K562 (cell line): Measurements from ENCODE around the gene ENKUR. TPM values are rescaled to one million over a fixed set of nuclear protein-coding genes. Genes with fewer than 3 reads are reported as not detected.

Source experiments
- CBFA2T3 ChIP-seq: fragments of 450-650 bp; IDR thresholded peaks from 2 replicates; pipeline ENCODE4 v1.6.1; 2017
- SP1 ChIP-seq: sonication (generic); formaldehyde crosslinking; IDR thresholded peaks from 2 replicates; pipeline ENCODE4 v1.8.1; 2022; ENCODE audit warnings: mild to moderate bottlenecking, missing genetic modification reagents
- SRF ChIP-seq, 2 experiments: fragments of 250-450, 450-650 bp in 1 of 2; sonication (Bioruptor Pico) in 1 of 2; sonication (generic) in 1 of 2; formaldehyde crosslinking; IDR thresholded peaks; 2 replicates each; pipeline versions ENCODE4 v1.5.0 to v1.5.1; 2020 to 2022; ENCODE audit warnings: mild to moderate bottlenecking in 1 of 2, missing genetic modification reagents in 1 of 2
- ZFX ChIP-seq: sonication (generic); formaldehyde crosslinking; IDR thresholded peaks from 2 replicates; pipeline ENCODE4 v1.8.0; 2022; ENCODE audit warnings: mild to moderate bottlenecking, missing genetic modification reagents, moderate library complexity
- polyA plus RNA-seq, 8 experiments: library from polyadenylated mRNA; depleted of rRNA in 4 of 8; stranded (reverse) in 5 of 8; unstranded in 3 of 8; fragments of >200 nt; fragmentation: Nextera tagmentation in 2 of 8; fragmentation: Illumina TruSeq in 1 of 8; extraction: Ambion mirVana in 2 of 8; extraction: Trizol in 1 of 8; gene quantifications; 2 replicates each; pipeline versions ENCODE4 v1.2.1 to v1.2.3, GENCODE V29; 2011 to 2014; ENCODE audit warnings: inconsistent platforms in 1 of 8, missing spikeins in 1 of 8
- total RNA-seq, 7 experiments: library from RNA; depleted of rRNA in 6 of 7; stranded (reverse); fragments of >200 nt in 6 of 7; fragmentation: Illumina TruSeq in 2 of 7; extraction: Trizol in 2 of 7; gene quantifications; 2 replicates each; pipeline versions ENCODE4 v1.2.1 to v1.2.3, GENCODE V29; 2011 to 2021; ENCODE audit warnings: low replicate concordance in 1 of 7
- TF ChIP-seq, protein P1 (sequence below), 2 experiments: fragments of 450-650 bp; formaldehyde crosslinking in 1 of 2; IDR thresholded peaks; 2 replicates each; pipeline versions ENCODE4 v1.4.0 to v1.6.1; 2014 to 2020; ENCODE audit warnings: mild to moderate bottlenecking in 2 of 2, borderline replicate concordance in 1 of 2, low read depth in 1 of 2
- TF ChIP-seq, protein P2 (sequence below), 3 experiments: IDR thresholded peaks in 2 of 3; conservative IDR thresholded peaks in 1 of 3; 2 replicates each; pipeline ENCODE4 v1.5.1; 2011 to 2012; ENCODE audit warnings: low read length in 3 of 3, mild to moderate bottlenecking in 3 of 3, control low read depth in 2 of 3, improper control_type of control experiment in 1 of 3, inconsistent platforms in 1 of 3, low read depth in 1 of 3, mixed read lengths in 1 of 3, moderate library complexity in 1 of 3; ENCODE audit not compliant: insufficient read depth in 2 of 3
- TF ChIP-seq, protein P3 (sequence below): fragments of 250-450 bp; sonication (Bioruptor Pico); IDR thresholded peaks from 2 replicates; pipeline ENCODE4 v1.8.0; 2021; ENCODE audit warnings: moderate library complexity, mild to moderate bottlenecking, inconsistent platforms
- TF ChIP-seq, protein P4 (sequence below): sonication (generic); IDR thresholded peaks from 2 replicates; pipeline ENCODE4 v1.6.1; 2016
- TF ChIP-seq, protein P5 (sequence below), 2 experiments: fragments of 450-650 bp in 1 of 2; sonication (generic) in 1 of 2; formaldehyde crosslinking in 1 of 2; IDR thresholded peaks in 1 of 2; conservative IDR thresholded peaks in 1 of 2; 2 replicates each; pipeline versions ENCODE4 v1.6.1 to v1.8.1; 2016 to 2023; ENCODE audit warnings: mild to moderate bottlenecking in 2 of 2, moderate library complexity in 2 of 2, inconsistent platforms in 1 of 2, missing genetic modification reagents in 1 of 2
- TF ChIP-seq, protein P6 (sequence below): fragments of 450-650 bp; IDR thresholded peaks from 2 replicates; pipeline ENCODE4 v1.6.1; 2016; ENCODE audit warnings: mild to moderate bottlenecking

Gene ENKUR
- total and polyA plus RNA-seq, 9 of the 15 experiments (the other 6 are each of a cell fraction or from before 2014, with no cell fraction given), result 0.06 to 0.46 (median 0.20) TPM

DNA sequence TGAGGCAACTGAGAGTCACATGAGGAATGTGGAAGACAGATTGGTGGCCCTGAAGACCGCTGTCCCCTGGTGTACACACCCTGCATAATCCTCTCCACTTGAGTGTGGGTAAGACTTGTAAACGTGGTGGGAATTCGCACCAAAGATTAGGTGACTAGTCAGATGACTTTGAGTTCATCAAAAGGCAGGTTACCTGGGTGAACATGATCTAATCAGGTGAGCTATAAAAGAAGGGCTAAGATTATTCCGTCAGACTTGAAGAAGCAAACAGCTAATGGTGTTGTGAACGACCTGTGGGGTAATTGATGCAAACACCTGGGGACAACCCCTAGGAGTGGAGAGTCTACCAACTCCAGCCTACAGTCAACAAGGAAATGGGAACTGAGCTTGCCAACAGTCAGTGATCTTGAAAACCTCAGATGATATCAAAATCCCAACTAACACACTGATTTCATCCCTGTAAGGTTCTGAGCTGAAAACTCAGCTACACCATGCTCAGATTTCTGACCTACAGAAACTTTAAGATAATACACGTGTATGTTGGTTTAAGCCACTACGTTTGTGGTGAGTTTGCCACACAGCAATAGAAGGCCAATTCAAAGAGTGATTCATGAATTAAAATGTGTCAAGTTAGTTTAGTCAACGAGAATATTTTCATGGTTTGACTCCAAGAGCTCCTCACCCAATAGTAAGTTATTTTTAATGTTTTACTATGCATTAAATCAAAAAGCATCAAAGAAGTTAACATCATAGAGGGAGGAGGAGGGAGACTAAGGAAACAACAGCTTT is 80.3 kb downstream of the ENKUR start (continued):
- TF ChIP-seq, protein P1, sequence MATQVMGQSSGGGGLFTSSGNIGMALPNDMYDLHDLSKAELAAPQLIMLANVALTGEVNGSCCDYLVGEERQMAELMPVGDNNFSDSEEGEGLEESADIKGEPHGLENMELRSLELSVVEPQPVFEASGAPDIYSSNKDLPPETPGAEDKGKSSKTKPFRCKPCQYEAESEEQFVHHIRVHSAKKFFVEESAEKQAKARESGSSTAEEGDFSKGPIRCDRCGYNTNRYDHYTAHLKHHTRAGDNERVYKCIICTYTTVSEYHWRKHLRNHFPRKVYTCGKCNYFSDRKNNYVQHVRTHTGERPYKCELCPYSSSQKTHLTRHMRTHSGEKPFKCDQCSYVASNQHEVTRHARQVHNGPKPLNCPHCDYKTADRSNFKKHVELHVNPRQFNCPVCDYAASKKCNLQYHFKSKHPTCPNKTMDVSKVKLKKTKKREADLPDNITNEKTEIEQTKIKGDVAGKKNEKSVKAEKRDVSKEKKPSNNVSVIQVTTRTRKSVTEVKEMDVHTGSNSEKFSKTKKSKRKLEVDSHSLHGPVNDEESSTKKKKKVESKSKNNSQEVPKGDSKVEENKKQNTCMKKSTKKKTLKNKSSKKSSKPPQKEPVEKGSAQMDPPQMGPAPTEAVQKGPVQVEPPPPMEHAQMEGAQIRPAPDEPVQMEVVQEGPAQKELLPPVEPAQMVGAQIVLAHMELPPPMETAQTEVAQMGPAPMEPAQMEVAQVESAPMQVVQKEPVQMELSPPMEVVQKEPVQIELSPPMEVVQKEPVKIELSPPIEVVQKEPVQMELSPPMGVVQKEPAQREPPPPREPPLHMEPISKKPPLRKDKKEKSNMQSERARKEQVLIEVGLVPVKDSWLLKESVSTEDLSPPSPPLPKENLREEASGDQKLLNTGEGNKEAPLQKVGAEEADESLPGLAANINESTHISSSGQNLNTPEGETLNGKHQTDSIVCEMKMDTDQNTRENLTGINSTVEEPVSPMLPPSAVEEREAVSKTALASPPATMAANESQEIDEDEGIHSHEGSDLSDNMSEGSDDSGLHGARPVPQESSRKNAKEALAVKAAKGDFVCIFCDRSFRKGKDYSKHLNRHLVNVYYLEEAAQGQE (IDR thresholded peaks at IDR 0.05; ENCODE audit: borderline replicate concordance), result 0 out of 2 replicates have a peak, but pooled peaks have one; percentile 28
- TF ChIP-seq, protein P1 (CRISPR knock-in tag; IDR thresholded peaks at IDR 0.05; ENCODE audit: low read depth), result no peak
- TF ChIP-seq, protein P2, sequence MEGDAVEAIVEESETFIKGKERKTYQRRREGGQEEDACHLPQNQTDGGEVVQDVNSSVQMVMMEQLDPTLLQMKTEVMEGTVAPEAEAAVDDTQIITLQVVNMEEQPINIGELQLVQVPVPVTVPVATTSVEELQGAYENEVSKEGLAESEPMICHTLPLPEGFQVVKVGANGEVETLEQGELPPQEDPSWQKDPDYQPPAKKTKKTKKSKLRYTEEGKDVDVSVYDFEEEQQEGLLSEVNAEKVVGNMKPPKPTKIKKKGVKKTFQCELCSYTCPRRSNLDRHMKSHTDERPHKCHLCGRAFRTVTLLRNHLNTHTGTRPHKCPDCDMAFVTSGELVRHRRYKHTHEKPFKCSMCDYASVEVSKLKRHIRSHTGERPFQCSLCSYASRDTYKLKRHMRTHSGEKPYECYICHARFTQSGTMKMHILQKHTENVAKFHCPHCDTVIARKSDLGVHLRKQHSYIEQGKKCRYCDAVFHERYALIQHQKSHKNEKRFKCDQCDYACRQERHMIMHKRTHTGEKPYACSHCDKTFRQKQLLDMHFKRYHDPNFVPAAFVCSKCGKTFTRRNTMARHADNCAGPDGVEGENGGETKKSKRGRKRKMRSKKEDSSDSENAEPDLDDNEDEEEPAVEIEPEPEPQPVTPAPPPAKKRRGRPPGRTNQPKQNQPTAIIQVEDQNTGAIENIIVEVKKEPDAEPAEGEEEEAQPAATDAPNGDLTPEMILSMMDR (IDR thresholded peaks at IDR 0.05 in 2 of 3, conservative IDR thresholded peaks at IDR 0.05 in 1 of 3; ENCODE audit: insufficient read depth in 2 of 3, low read depth in 1 of 3, low read length in 3 of 3), result peak; percentile 5 to 36 (median 21); a peak in 2 of 6 replicates
- TF ChIP-seq CBFA2T3 (0 out of 2 replicates have a peak, but pooled peaks have one; percentile 7), SRF (CRISPR knock-in tag; IDR thresholded peaks at IDR 0.05) (no peak), ZFX (CRISPR knock-in tag) (no peak), SP1 (CRISPR knock-in tag) (no peak)
- TF ChIP-seq, protein P3, sequence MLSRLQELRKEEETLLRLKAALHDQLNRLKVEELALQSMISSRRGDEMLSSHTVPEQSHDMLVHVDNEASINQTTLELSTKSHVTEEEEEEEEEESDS (CRISPR knock-in tag), result no peak
- TF ChIP-seq, protein P4, sequence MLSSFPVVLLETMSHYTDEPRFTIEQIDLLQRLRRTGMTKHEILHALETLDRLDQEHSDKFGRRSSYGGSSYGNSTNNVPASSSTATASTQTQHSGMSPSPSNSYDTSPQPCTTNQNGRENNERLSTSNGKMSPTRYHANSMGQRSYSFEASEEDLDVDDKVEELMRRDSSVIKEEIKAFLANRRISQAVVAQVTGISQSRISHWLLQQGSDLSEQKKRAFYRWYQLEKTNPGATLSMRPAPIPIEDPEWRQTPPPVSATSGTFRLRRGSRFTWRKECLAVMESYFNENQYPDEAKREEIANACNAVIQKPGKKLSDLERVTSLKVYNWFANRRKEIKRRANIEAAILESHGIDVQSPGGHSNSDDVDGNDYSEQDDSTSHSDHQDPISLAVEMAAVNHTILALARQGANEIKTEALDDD, result peak; percentile 67
- TF ChIP-seq, protein P5, sequence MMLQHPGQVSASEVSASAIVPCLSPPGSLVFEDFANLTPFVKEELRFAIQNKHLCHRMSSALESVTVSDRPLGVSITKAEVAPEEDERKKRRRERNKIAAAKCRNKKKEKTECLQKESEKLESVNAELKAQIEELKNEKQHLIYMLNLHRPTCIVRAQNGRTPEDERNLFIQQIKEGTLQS (IDR thresholded peaks at IDR 0.05), result no peak
- TF ChIP-seq, protein P5 (CRISPR knock-in tag; conservative IDR thresholded peaks at IDR 0.05), result no peak
- TF ChIP-seq, protein P6, sequence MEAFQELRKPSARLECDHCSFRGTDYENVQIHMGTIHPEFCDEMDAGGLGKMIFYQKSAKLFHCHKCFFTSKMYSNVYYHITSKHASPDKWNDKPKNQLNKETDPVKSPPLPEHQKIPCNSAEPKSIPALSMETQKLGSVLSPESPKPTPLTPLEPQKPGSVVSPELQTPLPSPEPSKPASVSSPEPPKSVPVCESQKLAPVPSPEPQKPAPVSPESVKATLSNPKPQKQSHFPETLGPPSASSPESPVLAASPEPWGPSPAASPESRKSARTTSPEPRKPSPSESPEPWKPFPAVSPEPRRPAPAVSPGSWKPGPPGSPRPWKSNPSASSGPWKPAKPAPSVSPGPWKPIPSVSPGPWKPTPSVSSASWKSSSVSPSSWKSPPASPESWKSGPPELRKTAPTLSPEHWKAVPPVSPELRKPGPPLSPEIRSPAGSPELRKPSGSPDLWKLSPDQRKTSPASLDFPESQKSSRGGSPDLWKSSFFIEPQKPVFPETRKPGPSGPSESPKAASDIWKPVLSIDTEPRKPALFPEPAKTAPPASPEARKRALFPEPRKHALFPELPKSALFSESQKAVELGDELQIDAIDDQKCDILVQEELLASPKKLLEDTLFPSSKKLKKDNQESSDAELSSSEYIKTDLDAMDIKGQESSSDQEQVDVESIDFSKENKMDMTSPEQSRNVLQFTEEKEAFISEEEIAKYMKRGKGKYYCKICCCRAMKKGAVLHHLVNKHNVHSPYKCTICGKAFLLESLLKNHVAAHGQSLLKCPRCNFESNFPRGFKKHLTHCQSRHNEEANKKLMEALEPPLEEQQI, result no peak
